ENCODE measurements around the gene COL27A1.
A peak's percentile ranks its signal among the peaks of the same experiment; 100 is the strongest.

Gene COL27A1

DNA sequence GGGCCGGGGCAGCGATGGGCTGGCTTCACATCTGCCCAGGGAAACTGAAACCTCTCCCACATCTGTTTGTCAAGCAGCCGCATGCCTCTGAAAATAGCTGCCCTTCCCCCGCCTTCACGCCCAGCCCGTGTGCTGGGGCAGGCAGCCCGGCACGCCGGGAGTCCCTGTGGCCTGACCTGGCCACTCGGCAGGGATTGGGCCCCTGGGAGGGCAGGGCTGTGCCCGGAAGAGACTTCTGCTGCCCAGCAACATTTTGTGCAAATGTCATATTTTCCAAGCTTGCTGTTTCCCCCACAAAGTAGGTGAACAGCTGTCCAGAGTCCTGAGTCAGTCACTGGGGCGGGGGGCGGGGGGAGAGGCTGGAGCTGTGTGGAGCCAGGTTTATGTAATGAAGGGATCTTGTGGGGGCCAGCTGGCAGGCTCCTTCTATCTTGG lies 8.2 kb downstream of the COL27A1 start:
- no peaks in the 10 kb centered on the region for H3K79me2 ChIP-seq (ENCODE audit: insufficient read depth, low read depth)
- peak overlapping the region; percentile 59; the same call in 1 of the 2 replicates for H2AFZ ChIP-seq (ENCODE audit: low read depth)
- no peaks in the 10 kb centered on the region for H3K36me3 ChIP-seq (ENCODE audit: insufficient read depth)
- H3K27ac ChIP-seq: no peak overlapping the region
- no peaks in the 10 kb centered on the region for H4K20me1 ChIP-seq (ENCODE audit: insufficient read depth)
- no peak overlapping the region for H3K4me3 ChIP-seq (IDR thresholded peaks at IDR 0.05; ENCODE audit: insufficient read depth, low read depth, low read length)
- TF ChIP-seq, protein P1, sequence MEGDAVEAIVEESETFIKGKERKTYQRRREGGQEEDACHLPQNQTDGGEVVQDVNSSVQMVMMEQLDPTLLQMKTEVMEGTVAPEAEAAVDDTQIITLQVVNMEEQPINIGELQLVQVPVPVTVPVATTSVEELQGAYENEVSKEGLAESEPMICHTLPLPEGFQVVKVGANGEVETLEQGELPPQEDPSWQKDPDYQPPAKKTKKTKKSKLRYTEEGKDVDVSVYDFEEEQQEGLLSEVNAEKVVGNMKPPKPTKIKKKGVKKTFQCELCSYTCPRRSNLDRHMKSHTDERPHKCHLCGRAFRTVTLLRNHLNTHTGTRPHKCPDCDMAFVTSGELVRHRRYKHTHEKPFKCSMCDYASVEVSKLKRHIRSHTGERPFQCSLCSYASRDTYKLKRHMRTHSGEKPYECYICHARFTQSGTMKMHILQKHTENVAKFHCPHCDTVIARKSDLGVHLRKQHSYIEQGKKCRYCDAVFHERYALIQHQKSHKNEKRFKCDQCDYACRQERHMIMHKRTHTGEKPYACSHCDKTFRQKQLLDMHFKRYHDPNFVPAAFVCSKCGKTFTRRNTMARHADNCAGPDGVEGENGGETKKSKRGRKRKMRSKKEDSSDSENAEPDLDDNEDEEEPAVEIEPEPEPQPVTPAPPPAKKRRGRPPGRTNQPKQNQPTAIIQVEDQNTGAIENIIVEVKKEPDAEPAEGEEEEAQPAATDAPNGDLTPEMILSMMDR (conservative IDR thresholded peaks at IDR 0.05; ENCODE audit: low read depth, low read length): no peak
- peaks cover 24% of the 10 kb centered on the region for H3K4me1 ChIP-seq (ENCODE audit: low read depth, poor library complexity, severe bottlenecking)
- peak overlapping the region; percentile 48; the same call in 1 of the 2 replicates for H3K9ac ChIP-seq
- peak overlapping the region; percentile 84 for H3K4me2 ChIP-seq
- no peaks in the 10 kb centered on the region for H3K27me3 ChIP-seq (ENCODE audit: insufficient read depth, low read depth)

DNA sequence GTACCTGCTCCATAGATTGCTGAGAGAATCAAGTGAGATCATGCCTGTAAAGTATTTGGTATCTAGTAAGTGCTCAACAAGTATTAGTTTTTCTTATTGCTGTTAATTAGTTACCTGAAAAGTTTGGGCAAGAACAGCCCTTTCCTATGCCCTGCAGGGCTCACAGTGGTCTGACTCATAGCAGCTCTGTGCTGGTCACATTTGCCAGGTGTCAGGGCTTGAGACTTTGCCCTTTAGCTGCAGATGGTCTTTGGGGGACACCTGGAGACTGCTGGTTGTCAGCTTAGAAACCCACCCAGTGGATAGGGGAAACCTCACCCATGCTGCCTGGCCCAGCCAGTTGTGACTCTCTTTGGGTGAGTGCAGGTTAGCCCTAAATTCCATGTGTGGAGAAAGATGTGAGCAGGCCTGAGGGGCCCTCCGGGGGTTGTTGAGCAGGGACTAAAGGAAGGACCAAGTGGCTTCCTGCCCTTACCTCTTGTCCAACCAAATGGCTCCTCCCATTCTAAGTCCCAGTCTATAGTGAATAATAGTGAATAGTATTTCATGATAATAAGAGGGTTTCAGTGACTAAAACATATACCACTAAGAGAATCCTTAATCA lies 9.0 kb downstream of the COL27A1 start:
- Histone ChIP-seq H3K27me3 (ENCODE audit: insufficient read depth, low read depth) (no peaks in the 10 kb centered on the region), H3K4me3 (IDR thresholded peaks at IDR 0.05; ENCODE audit: insufficient read depth, low read depth, low read length) (no peak overlapping the region), H3K79me2 (ENCODE audit: insufficient read depth, low read depth) (no peaks in the 10 kb centered on the region), H4K20me1 (ENCODE audit: insufficient read depth) (no peaks in the 10 kb centered on the region), H3K4me1 (ENCODE audit: low read depth, poor library complexity, severe bottlenecking) (peaks cover 24% of the 10 kb centered on the region), H3K36me3 (ENCODE audit: insufficient read depth) (no peaks in the 10 kb centered on the region), H3K27ac (no peak overlapping the region), H3K9ac (no peak overlapping the region), H3K4me2 (peak overlapping the region; percentile 84; the same call in 1 of the 2 replicates), H2AFZ (ENCODE audit: low read depth) (no peak overlapping the region)
- TF ChIP-seq, protein P1 (conservative IDR thresholded peaks at IDR 0.05; ENCODE audit: low read depth, low read length): no peak

DNA sequence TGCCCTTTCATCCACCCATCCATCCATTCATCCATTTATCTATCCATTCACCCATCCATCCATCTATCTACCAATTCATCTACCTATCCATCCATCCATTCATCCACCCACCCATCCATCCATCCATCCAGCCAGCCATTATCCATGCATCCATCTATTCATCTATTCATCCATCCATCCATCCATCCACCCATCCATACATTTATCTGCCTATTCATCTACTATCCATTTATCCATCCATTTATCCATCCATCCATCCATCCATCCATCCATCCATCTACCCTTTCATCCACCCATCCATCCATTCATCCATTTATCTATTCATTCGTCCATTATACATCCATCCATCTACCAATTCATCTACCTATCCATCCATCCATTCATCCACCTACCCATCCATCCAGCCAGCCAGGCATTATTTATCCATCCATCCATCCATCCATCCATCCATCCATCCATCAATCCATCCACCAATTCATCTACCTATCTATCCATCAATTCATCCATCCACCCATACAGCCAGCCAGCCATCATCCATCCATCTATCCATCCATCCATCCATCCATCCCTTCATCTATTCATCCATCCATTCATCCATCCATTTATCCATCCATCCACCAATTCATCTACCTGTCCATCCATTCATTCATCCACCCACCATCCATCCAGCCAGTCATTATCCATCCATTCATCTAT lies 10.2 kb downstream of the COL27A1 start:
- H2AFZ ChIP-seq (ENCODE audit: low read depth): no peak overlapping the region
- H3K4me1 ChIP-seq (ENCODE audit: low read depth, poor library complexity, severe bottlenecking): peaks cover 24% of the 10 kb centered on the region
- no peak overlapping the region for H3K9ac ChIP-seq
- H3K27ac ChIP-seq: no peak overlapping the region
- H3K27me3 ChIP-seq (ENCODE audit: insufficient read depth, low read depth): no peaks in the 10 kb centered on the region
- H4K20me1 ChIP-seq (ENCODE audit: insufficient read depth): no peaks in the 10 kb centered on the region
- H3K4me3 ChIP-seq (IDR thresholded peaks at IDR 0.05; ENCODE audit: insufficient read depth, low read depth, low read length): no peak overlapping the region
- no peaks in the 10 kb centered on the region for H3K36me3 ChIP-seq (ENCODE audit: insufficient read depth)
- no peak overlapping the region for H3K4me2 ChIP-seq
- TF ChIP-seq, protein P1 (conservative IDR thresholded peaks at IDR 0.05; ENCODE audit: low read depth, low read length): no peak
- no peaks in the 10 kb centered on the region for H3K79me2 ChIP-seq (ENCODE audit: insufficient read depth, low read depth)

DNA sequence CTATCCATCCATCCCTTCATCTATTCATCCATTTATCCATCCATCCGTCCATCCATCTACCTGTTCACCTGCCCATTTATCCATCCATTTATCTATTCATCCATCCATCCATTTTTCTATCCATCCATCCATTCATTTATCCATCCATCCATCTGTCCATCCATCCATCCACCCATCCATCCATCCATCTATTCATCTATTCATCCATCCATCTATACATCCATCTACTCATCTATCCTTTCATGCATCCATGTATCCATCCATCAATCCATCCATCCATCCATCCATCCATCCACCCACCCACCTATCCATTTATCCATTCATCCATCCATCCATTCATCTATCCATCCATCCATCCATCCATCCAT lies 10.8 kb downstream of the COL27A1 start:
- Histone ChIP-seq H3K79me2 (ENCODE audit: insufficient read depth, low read depth) (no peaks in the 10 kb centered on the region), H3K36me3 (ENCODE audit: insufficient read depth) (no peaks in the 10 kb centered on the region), H3K27ac (no peak overlapping the region), H4K20me1 (ENCODE audit: insufficient read depth) (no peaks in the 10 kb centered on the region), H3K9ac (no peak overlapping the region), H3K4me1 (ENCODE audit: low read depth, poor library complexity, severe bottlenecking) (peaks cover 24% of the 10 kb centered on the region), H3K4me2 (no peak overlapping the region), H3K27me3 (ENCODE audit: insufficient read depth, low read depth) (no peaks in the 10 kb centered on the region), H3K4me3 (IDR thresholded peaks at IDR 0.05; ENCODE audit: insufficient read depth, low read depth, low read length) (no peak overlapping the region), H2AFZ (ENCODE audit: low read depth) (no peak overlapping the region)
- TF ChIP-seq, protein P1 (conservative IDR thresholded peaks at IDR 0.05; ENCODE audit: low read depth, low read length): no peak

All from KMS-11 (cell line).